NCI-H1092 (cell line): ENCODE results near the gene THADA.
"Not testable (repeated sequence)": the region's sequence is repeated elsewhere in the genome, so short reads cannot be mapped to it uniquely, and the experiment has no call there.

Experiments used
- DNase-seq: peaks from one replicate; lab custom pipeline; 2025; lab: John Stamatoyannopoulos, UW

The THADA gene

GRCh38 chr2:43207553-43208300 is 388.1 kb downstream of the THADA start:
- no peak for DNase-seq

- DNase-seq = no peak
These were observed 389.2 kb downstream of the THADA start for GRCh38 chr2:43206602-43207001.

- no peak for DNase-seq
These were observed 392.5 kb downstream of the THADA start for GRCh38 chr2:43203373-43203772.

DNA sequence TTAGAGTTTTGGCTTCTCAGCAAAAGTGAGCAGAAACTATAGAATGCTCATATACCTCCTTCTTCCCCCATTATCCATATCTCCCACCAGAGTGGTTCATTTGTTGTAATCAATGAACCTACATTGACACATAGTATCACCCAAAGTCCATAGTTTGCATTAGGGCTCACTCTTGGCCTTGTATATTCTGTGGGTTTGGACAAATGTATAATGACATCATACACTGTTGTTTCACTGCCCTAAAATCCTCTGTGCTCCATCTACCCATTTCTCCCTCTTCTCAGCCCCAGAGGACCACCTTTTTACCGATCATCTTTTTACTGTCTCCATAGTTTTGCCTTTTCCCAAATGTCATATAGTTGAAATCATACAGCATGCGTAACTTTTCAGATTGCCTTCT is 393.5 kb downstream of the THADA start:
- DNase-seq = no peak

GRCh38 chr2:43201497-43201896 is 394.3 kb downstream of the THADA start:
- DNase-seq = no peak

- no peak for DNase-seq
These were observed 394.8 kb downstream of the THADA start for GRCh38 chr2:43201016-43201415.

GRCh38 chr2:43199492-43200488 is 396.0 kb downstream of the THADA start:
- DNase-seq = no peak

DNA sequence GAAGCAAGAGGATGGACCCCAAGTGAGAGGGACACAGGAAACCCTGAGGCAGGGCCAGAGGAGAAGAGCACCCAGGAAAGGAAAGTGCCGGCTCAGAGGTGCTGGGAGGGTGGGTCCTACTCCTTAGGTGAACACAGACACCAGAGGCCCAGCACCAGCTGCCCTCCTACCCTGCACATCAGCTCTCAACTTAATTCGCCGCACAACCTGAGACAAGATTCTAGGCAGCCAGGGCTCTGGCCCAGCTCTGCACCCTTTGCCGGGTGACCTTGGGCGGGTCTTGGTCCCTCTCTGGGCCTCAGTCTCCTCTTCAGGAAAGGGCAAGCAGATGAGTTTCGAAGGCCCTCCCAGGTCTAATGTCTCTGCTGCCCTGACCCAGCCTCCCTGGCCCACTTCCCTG is 397.6 kb downstream of the THADA start:
- no peak for DNase-seq

DNA sequence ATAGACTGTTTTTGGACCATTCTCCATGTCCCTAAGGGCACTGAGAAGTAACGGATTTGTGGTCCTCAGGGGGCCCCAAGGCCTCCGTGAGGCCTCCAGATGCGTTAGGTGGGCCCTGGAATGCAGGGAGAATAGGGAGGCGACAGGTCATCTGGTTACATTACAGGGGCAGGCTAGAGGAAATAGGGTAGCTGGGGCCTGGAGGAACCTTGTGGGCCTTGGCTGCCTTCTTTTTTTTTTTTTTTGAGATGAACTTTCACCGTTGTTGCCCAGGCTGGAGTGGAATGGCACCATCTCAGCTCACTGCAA is 398.3 kb downstream of the THADA start:
- no peak for DNase-seq

- DNase-seq = no peak
These were observed 398.9 kb downstream of the THADA start for GRCh38 chr2:43196768-43197587.

GRCh38 chr2:43194121-43194869 is 401.5 kb downstream of the THADA start:
- DNase-seq = no peak

GRCh38 chr2:43193652-43194120 is 402.2 kb downstream of the THADA start:
- no peak for DNase-seq

- DNase-seq = no peak
These were observed 402.8 kb downstream of the THADA start for GRCh38 chr2:43192744-43193651.

DNA sequence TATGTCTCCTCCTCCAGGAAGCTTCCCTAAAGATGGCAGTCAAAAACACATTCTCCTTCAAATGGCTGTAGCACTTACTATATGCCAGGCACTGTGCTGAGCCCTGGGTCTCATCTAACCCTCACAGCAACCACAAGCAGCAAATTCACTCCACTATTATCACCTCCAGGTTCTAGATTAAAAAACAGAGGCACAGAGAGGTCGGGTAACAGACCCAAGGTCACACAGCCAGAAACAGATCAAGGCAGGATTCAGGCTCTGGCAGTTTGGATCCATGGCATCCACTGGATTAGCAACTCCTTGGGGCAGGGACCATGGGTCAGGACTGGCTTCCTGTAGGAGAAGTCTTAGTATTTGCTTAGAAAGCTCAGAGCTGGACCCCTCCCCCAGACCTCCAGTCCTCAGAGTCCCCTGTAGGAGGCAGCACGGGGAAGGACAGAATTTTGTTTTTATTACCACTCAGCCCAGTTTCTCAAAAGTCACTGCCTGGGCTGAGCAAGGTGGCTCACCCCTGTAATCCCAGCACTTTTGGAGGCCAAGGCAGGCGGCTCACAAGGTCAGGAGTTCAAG is 403.8 kb downstream of the THADA start:
- no peak for DNase-seq

DNA sequence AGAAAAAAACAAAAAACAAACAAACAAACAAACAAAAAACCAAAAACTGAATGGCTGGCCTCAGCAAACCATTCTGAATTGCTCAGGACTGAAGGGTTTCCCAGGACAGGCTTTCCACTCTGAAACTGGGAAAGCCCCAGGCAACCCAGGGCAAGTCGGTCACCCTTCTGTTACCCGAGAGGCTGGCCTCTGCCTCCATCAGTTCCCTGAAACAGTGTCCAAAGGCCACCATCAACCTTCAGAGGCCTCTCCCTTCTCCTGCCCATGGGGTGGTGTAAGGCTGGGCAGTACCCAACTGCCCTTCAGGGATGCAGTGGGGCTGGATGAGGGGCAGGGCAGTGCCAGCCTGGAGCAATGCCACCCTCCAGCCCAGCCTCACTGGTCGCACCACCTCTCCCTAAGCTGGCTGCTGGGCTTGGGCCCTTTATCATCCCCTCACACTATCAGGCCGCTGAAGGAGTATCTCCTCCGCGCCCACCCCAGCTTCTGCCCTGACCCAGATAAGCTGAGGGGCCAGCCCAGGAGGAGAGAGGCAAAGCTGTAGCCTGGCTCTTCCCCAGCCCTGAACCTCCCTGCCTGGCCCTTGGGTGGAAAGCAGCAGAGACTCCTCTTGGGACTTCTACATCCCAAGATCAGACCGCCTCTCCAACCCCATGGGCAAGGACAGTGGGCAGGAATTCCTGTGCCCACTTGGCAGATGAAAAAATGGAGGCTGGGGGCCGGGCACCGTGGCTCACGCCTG is 405.4 kb downstream of the THADA start:
- DNase-seq = no peak

- not testable (repeated sequence) for DNase-seq
These were observed 406.0 kb downstream of the THADA start for GRCh38 chr2:43189861-43190260.

DNA sequence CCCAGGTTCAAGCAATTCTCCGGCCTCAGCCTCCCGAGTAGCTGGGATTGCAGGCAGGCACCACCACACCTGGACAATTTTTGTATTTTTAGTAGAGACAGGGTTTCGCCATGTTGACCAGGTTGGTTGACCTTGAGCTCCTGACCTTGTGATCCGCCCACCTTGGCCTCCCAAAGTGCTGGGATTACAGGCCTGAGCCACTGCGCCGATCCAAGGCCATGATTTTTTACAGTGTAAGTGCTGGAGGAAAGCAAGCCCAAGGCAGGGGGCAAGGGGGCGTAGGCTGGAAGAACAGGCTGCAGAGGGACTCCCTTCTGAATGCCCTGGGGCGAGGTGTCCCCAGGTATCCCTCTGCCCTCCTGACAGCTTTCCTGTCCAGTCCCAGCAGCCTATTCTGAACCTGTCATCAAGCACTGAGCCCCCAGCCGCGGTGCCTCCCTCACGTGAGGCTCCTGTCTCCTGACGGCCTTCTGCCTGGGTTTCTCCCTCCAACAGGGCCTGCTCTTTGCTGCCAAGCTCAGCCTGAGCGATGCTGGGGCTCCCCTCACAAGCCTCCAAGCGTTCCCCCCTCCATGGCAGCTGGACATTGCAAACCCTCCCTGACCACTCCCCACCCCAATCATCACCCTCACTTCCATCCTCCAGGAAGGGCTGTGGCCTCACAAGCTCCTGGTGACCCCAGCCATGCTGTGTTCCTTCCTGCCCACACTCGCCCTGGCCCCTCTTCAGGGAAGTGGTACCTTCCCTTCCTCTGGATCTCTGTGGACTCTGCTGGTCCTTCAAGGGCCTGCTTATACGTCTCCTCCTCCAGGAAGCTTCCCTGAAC is 407.1 kb downstream of the THADA start:
- no peak for DNase-seq

GRCh38 chr2:43186679-43187374 is 409.0 kb downstream of the THADA start:
- no peak for DNase-seq
